ENCODE results near the gene STAC3. TPM values are rescaled to one million over a fixed set of nuclear protein-coding genes. Genes with fewer than 3 reads are reported as not detected.
A peak's percentile ranks its signal among the peaks of the same experiment; 100 is the strongest.

Gene STAC3
- total and polyA plus RNA-seq, 2 of the 13 experiments (the other 11 are each of a cell fraction or from before 2014, with no cell fraction given): 0.18 to 0.22 TPM

GRCh38 chr12:57235017-57235727 is 15.8 kb downstream of the STAC3 start (continued):
- no peak for TF ChIP-seq ZBTB49 (CRISPR knock-in tag; IDR thresholded peaks at IDR 0.05; ENCODE audit: borderline replicate concordance)
- no peak for TF ChIP-seq NFYC (CRISPR knock-in tag; IDR thresholded peaks at IDR 0.05)
- peak; percentile 48 for TF ChIP-seq U2AF1 (optimal IDR thresholded peaks at IDR 0.05; ENCODE audit: low read depth, low read length)
- TF ChIP-seq REL (CRISPR knock-in tag; conservative IDR thresholded peaks at IDR 0.05): no peak
- no peak for TF ChIP-seq MAFG (CRISPR knock-in tag; IDR thresholded peaks at IDR 0.05)
- TF ChIP-seq ZNF770 (CRISPR knock-in tag; IDR thresholded peaks at IDR 0.05): no peak
- peak; percentile 80; the same call in 1 of the 2 replicates for TF ChIP-seq ZNF281 (CRISPR knock-in tag; IDR thresholded peaks at IDR 0.05; ENCODE audit: borderline replicate concordance)
- TF ChIP-seq SRSF1 (optimal IDR thresholded peaks at IDR 0.05; ENCODE audit: low read depth, low read length): peak; percentile 80
- TF ChIP-seq TEF (CRISPR knock-in tag; IDR thresholded peaks at IDR 0.05): no peak
- TF ChIP-seq ZNF780A (CRISPR knock-in tag; IDR thresholded peaks at IDR 0.05): 0 out of 2 replicates have a peak, but pooled peaks have one; percentile 32
- peak; percentile 42; the same call in 1 of the 2 replicates for TF ChIP-seq SSRP1 (CRISPR knock-in tag; IDR thresholded peaks at IDR 0.05)
- TF ChIP-seq HDAC2 (CRISPR knock-in tag; IDR thresholded peaks at IDR 0.05): 0 out of 2 replicates have a peak, but pooled peaks have one; percentile 21
- TF ChIP-seq HNRNPL (IDR thresholded peaks at IDR 0.05; ENCODE audit: low read depth, low read length): peak; percentile 97
- TF ChIP-seq ZBTB2 (CRISPR knock-in tag; IDR thresholded peaks at IDR 0.05; ENCODE audit: low read depth): no peak
- no peak for TF ChIP-seq ZNF260 (CRISPR knock-in tag; IDR thresholded peaks at IDR 0.05; ENCODE audit: borderline replicate concordance, low read depth)
- no peak for TF ChIP-seq KDM1A (CRISPR knock-in tag; IDR thresholded peaks at IDR 0.05)
- TF ChIP-seq TFDP1 (CRISPR knock-in tag; IDR thresholded peaks at IDR 0.05; ENCODE audit: borderline replicate concordance): 0 out of 2 replicates have a peak, but pooled peaks have one; percentile 14
